Fibroblast of gingiva (primary cell): Measurements from ENCODE around the gene PCDHB1.
"Not testable (repeated sequence)": the region's sequence is repeated elsewhere in the genome, so short reads cannot be mapped to it uniquely, and the experiment has no call there.

Experiments
- DNase-seq: peaks from one replicate; pipeline ENCODE4 v3.0.0-alpha.2; 2011; ENCODE audit warnings: low read depth

Gene PCDHB1

DNA sequence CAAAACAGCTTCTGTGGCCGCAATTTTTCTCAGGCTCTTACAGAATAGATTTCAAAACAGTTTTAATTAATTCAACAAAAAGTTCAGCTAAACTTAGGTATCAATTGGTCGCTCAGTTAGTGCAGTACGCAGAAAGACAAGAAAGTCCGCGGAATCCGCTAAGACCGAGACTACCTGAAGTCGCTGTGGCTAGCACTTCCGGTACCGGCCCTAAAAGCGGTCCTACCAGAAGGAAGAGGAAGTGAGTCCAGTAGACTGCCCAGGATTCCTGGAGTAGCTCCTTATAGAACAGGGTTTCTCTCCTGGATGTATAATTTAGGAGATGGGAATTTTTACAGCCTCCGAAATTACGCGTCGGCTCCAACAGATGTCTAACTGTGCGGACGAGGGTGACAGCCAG, 26.7 kb downstream of the PCDHB1 start:
- no peak for DNase-seq

DNA sequence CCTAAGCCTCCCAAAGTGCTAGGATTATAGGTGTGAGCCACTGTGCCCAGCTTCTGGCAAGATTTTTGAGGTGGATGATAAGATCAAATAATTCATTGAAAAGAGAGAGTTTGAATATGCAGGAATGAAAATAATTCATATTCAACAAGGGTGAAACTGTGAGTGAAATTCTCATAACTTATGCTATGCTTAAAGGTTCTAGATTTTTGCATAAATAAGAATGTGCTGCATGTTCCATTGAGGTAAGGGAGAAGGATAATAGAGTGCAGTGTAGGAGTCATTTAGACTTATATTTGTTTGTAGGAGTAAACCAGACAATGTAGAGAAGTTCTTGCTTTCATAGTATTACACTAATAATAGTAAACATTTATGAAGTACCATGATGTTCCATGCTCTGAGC, 31.1 kb downstream of the PCDHB1 start:
- DNase-seq = no peak

DNA sequence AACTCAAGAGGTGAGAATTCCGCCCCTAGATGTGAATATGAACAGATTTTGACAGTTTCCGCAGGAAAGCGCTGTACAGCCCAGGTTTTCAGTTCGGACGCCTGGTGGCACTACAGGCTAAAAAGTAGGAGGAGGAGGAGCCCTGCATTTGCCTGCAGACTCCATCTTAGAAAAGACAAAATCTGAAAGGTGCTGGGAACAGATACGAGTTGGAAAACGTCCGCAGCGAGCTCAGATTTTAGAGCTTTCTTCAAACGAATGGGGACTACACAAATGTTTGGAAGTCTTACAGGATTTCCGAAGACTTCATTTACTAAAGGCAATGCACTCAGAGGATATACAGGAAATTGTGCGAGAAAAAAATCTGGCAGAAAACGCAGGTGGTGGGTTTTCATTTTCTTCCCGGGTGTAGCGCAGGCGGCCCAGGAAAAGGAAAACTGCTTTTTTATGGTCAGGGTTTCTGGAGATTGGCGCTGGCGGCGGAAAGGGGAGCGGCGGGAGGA, 33.4 kb downstream of the PCDHB1 start:
- peak; percentile 6 for DNase-seq

DNA sequence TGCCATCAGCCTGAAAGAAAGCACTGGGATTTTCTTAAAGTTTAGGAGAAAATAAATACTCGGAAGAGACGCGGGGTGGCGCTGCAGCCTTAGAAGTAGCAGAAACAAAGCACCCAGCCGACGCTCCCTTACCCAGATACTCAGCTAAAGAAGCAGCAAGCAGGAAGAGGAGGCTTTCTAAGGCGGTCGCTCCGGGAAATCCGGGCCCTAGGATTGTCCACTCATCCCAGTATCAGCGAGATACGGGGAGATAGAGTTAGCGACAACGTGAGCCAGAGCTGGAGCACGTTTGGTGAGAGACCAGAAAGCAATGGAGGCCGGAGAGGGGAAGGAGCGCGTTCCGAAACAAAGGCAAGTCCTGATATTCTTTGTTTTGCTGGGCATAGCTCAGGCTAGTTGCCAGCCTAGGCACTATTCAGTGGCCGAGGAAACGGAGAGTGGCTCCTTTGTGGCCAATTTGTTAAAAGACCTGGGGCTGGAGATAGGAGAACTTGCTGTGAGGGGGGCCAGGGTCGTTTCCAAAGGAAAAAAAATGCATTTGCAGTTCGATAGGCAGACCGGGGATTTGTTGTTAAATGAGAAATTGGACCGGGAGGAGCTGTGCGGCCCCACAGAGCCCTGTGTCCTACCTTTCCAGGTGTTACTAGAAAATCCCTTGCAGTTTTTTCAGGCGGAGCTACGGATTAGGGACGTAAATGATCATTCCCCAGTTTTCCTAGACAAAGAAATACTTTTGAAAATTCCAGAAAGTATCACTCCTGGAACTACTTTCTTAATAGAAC, 43.5 kb downstream of the PCDHB1 start, which contains the start of gene PCDHB2:
PCDHB2 (plus strand) TSS at position 135 of the 782 bp plus-strand sequence; CDS start at position 311, 176 bp downstream.
- DNase-seq = no peak

DNA sequence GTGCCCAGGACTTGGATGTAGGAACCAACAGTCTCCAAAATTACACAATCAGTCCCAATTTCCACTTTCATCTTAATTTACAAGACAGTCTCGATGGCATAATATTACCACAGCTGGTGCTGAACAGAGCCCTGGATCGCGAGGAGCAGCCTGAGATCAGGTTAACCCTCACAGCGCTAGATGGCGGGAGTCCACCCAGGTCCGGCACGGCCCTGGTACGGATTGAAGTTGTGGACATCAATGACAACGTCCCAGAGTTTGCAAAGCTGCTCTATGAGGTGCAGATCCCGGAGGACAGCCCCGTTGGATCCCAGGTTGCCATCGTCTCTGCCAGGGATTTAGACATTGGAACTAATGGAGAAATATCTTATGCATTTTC, 44.1 kb downstream of the PCDHB1 start:
- DNase-seq = no peak

DNA sequence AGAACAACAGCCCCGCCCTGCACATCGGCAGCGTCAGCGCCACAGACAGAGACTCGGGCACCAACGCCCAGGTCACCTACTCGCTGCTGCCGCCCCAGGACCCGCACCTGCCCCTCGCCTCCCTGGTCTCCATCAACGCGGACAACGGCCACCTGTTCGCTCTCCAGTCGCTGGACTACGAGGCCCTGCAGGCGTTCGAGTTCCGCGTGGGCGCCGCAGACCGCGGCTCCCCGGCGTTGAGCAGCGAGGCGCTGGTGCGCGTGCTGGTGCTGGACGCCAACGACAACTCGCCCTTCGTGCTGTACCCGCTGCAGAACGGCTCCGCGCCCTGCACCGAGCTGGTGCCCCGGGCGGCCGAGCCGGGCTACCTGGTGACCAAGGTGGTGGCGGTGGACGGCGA, 45.0 kb downstream of the PCDHB1 start:
- not testable (repeated sequence) for DNase-seq

DNA sequence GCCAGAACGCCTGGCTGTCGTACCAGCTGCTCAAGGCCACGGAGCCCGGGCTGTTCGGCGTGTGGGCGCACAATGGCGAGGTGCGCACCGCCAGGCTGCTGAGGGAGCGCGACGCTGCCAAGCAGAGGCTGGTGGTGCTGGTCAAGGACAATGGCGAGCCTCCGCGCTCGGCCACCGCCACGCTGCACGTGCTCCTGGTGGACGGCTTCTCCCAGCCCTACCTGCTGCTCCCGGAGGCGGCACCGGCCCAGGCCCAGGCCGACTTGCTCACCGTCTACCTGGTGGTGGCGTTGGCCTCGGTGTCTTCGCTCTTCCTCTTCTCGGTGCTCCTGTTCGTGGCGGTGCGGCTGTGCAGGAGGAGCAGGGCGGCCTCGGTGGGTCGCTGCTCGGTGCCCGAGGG, 45.4 kb downstream of the PCDHB1 start:
- DNase-seq = not testable (repeated sequence)

DNA sequence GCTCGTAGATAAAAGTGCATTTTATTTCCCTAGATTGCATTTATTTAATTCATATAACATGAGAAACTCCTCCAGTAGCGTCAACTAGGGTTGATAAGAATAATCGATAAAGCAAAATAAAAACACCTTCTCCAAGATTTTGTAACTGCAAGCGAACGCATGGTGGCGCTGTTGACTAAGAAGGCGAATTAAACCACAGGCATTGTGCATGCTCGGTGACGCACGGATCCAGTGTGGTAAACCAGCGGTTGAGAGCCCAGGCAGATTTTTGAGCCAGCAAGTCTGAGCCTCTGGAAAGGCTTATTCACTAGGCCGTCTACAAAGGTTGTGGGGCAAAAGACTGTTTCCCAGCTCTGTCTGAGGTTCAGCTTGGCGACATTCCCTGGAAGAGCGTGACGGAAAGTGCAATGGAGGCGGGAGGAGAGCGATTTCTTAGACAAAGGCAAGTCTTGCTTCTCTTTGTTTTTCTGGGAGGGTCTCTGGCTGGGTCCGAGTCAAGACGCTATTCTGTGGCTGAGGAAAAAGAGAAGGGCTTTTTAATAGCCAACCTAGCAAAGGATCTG, 49.1 kb downstream of the PCDHB1 start, which contains the start of gene PCDHB3:
PCDHB3 (plus strand) TSS at position 231 of the 563 bp plus-strand sequence; CDS start at position 408, 177 bp downstream.
- no peak for DNase-seq

DNA sequence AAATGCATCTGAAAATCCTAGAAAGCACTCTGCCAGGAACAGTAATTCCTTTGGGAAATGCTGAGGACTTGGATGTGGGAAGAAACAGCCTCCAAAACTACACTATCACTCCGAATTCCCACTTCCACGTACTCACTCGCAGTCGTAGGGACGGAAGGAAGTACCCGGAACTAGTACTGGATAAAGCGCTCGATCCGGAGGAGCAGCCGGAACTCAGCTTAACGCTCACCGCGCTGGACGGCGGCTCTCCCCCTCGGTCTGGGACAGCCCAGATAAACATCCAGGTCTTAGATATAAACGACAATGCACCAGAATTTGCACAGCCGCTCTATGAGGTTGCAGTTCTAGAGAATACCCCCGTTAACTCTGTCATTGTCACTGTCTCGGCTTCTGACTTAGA, 49.9 kb downstream of the PCDHB1 start:
- no peak for DNase-seq

DNA sequence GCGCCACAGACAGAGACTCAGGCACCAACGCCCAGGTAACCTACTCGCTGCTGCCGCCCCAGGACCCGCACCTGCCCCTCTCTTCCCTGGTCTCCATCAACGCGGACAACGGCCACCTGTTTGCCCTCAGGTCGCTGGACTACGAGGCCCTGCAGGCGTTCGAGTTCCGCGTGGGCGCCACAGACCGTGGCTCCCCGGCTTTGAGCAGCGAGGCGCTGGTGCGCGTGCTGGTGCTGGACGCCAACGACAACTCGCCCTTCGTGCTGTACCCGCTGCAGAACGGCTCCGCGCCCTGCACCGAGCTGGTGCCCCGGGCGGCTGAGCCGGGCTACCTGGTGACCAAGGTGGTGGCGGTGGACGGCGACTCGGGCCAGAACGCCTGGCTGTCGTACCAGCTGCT, 50.9 kb downstream of the PCDHB1 start:
- not testable (repeated sequence) for DNase-seq

DNA sequence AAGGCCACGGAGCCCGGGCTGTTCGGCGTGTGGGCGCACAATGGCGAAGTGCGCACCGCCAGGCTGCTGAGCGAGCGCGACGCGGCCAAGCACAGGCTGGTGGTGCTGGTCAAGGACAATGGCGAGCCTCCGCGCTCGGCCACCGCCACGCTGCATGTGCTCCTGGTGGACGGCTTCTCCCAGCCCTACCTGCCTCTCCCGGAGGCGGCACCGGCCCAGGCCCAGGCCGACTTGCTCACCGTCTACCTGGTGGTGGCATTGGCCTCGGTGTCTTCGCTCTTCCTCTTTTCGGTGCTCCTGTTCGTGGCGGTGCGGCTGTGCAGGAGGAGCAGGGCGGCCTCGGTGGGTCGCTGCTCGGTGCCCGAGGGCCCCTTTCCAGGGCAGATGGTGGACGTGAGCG, 51.3 kb downstream of the PCDHB1 start:
- not testable (repeated sequence) for DNase-seq

DNA sequence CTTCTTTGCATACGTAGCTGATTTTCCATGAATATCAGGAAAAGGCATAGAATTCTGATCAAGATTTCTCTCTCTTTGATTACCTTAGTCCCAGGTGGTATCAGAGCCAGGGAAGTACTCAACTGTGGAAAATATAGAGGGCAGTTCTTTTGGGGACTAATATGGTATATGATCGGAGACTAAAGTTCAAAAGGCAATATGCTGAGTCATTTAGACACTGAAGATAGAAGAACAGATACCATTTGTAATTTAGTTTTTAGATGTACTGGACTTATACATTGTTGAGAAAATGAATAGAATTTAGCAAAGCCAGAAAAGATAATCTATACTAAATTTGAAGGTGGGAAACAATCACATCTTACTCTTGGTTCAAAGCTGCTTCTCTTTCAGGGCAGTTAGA, 54.2 kb downstream of the PCDHB1 start:
- no peak for DNase-seq
